ES-I3 (cell line): ENCODE data around the gene MAPKAP1.

Source experiments
- H3K36me3 ChIP-seq: 2 replicates; pipeline ENCODE4 v1.6.1; 2013; ENCODE audit warnings: mild to moderate bottlenecking, low read length, control low read depth, moderate library complexity; ENCODE audit not compliant: insufficient read depth
- H3K4me1 ChIP-seq: 2 replicates; pipeline ENCODE4 v1.6.1; 2013; ENCODE audit warnings: mild to moderate bottlenecking, control low read depth, low read length; ENCODE audit not compliant: insufficient read depth
- H3K9ac ChIP-seq: 2 replicates; pipeline ENCODE4 v1.6.1; 2013; ENCODE audit warnings: low read depth, mild to moderate bottlenecking, low read length, moderate library complexity
- H3K9me3 ChIP-seq: 2 replicates; pipeline ENCODE4 v1.6.1; 2013; ENCODE audit warnings: mild to moderate bottlenecking, low read length, moderate library complexity; ENCODE audit not compliant: control insufficient read depth, insufficient read depth

MAPKAP1 gene

DNA sequence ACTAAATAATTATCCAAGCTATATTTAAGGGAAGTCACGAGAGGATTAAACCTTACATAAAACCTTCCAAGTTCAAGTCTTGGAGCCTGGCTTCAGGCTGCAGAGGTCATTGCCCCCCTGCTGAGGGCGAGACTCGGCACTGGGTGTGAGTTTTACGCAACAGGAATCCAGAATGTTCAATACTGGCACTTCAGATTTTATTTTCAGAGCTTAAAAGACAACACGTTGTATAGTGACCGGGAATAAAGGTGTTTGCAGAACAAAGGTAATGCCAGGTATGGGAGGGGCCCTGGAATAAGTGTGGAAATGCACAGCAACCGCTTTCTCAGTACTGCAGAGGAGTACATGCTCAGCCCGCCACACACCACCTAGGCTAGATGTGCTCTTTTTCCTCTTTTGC is 238.4 kb downstream of the MAPKAP1 start:
- Histone ChIP-seq H3K9me3 (no peaks in the 10 kb centered on the region), H3K36me3 (peaks cover 3% of the 10 kb centered on the region; the same call in 1 of the 2 replicates), H3K4me1 (peaks cover 6% of the 10 kb centered on the region; the same call in 1 of the 2 replicates), H3K9ac (no peak overlapping the region)

DNA sequence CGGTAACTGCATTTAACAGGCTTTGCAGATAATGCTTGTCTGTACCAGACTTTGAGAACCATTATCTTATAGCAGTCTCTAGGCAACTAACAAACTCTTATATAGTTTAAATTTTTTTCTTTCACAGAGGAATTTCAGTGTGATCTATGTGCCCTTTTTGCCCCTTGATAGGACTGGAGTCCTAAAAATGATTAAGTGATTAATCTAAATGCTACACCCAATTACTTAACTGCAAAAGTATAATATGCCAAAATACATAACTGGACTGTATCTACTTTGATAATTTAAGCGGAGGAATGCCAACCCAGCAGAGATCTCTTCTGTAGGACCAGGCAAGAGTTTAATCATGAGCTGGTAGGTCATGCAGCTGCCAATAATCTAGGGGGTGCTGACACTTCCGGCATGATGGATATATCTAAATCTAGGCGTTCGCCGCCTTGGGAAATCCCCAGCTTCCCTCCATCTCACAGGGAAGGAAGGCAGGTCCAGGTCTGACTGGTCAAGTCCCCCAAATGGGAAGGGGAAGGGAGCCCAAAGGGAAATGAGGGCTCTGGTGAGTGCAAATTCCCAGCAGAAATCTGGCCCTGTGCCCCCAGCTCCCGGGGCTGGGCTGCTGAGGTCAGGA is 239.8 kb downstream of the MAPKAP1 start:
- H3K36me3 ChIP-seq: peaks cover 3% of the 10 kb centered on the region; the same call in 1 of the 2 replicates
- H3K9me3 ChIP-seq: no peaks in the 10 kb centered on the region
- H3K4me1 ChIP-seq: no peaks in the 10 kb centered on the region; the same call in 1 of the 2 replicates
- H3K9ac ChIP-seq: no peak overlapping the region

DNA sequence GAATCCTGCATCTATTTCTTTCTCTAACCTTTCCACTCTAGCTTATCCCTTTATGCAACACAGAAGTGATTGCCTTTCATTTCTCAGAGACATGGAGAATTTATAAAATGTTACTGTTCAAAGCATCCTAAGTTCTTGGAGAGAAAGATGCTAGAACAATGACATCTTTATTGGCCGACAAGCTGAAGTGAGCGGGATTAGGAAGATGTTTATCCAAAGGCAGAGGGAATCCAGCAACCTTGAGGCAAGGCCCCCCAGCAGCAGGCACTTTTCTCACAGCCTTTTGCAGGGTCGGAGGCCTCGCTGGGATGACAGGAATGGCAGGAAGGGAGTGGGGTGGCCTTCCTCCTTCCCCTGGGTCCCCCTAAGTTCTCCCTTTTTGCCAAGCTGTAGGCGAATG is 240.6 kb downstream of the MAPKAP1 start:
- H3K4me1 ChIP-seq: no peaks in the 10 kb centered on the region
- H3K36me3 ChIP-seq: peaks cover 7% of the 10 kb centered on the region; the same call in 1 of the 2 replicates
- no peaks in the 10 kb centered on the region for H3K9me3 ChIP-seq
- H3K9ac ChIP-seq: no peak overlapping the region

DNA sequence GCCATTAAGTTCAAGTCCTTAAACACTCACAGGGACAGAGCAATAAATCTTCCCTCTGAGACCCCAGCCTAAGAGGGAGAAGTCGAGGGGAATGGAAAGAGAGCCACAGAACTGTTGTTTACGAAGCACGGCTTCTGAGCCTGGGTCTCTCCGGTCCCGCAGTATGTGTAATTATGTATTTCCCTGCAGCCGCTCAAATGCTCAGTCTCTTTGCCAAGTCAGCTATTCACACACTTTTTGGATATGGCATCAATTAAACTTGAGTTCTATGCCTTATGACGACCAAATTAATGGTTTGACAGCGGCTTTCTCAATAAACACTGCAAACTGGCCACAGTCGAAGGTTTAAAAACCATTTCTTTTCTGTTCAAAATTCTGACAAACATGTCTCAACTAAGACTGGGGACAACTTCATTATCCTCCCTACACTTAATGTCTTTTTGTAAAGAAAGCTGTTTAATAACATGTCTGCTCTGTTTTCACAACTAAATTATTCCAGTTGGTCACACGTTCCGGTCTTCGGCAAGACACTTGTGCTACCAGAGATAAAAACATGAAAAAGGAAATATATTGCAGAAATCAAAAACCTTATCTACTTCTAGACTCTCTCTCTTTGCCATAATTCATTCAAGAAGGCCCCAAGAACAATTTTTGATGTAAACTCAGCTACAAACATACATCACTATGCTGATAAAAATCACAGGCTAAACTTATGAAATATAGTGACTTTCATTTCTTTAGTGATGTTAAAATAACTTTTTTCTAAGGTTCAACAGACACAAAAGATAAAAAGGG is 242.2 kb downstream of the MAPKAP1 start:
- no peaks in the 10 kb centered on the region for H3K4me1 ChIP-seq
- peaks cover 7% of the 10 kb centered on the region for H3K9me3 ChIP-seq
- H3K36me3 ChIP-seq: peaks cover 7% of the 10 kb centered on the region; the same call in 1 of the 2 replicates
- H3K9ac ChIP-seq: no peak overlapping the region

DNA sequence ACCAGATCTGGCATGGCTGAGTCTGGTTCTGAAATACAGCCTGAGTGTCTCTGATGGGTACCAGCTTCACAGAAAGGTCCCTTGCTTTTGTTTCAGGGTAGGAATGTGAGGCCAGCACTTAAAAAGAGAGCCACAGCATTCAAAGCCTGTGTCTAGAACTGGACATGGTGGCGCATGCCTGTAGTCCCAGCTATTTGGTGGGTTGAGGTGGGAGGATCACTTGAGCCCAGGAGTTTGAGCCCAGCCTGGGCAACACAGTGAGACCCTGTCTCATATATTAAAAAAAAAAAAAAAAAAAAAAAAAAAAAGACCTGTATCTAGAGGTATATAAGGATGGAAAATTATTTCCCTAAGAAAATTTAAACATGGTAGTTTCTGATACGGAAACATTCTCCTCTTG is 243.1 kb downstream of the MAPKAP1 start:
- no peaks in the 10 kb centered on the region for H3K4me1 ChIP-seq
- peaks cover 4% of the 10 kb centered on the region; the same call in 1 of the 2 replicates for H3K36me3 ChIP-seq
- no peak overlapping the region for H3K9ac ChIP-seq
- peaks cover 8% of the 10 kb centered on the region for H3K9me3 ChIP-seq

DNA sequence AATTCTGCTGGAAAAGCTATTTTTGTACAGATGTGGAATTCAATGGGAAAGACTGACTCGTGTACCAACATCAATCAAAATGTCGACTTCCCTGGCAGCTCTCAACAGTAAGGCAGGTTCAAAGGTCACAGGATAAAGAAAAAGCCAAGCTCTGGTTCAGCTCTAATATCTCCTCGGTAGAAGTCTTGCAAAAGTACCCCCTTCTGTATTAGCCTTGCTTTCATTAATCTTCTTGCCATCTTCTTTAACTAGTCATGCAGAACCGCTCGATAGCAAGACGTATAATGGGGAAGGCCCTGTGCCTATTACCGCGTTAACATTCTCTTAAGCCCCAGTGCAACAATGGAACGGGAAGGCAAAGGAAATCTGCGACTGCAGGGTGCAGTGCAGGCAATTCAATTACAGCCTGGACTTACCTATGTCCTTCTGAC is 244.1 kb downstream of the MAPKAP1 start:
- Histone ChIP-seq H3K4me1 (no peaks in the 10 kb centered on the region), H3K36me3 (peaks cover 5% of the 10 kb centered on the region), H3K9me3 (peaks cover 11% of the 10 kb centered on the region)

DNA sequence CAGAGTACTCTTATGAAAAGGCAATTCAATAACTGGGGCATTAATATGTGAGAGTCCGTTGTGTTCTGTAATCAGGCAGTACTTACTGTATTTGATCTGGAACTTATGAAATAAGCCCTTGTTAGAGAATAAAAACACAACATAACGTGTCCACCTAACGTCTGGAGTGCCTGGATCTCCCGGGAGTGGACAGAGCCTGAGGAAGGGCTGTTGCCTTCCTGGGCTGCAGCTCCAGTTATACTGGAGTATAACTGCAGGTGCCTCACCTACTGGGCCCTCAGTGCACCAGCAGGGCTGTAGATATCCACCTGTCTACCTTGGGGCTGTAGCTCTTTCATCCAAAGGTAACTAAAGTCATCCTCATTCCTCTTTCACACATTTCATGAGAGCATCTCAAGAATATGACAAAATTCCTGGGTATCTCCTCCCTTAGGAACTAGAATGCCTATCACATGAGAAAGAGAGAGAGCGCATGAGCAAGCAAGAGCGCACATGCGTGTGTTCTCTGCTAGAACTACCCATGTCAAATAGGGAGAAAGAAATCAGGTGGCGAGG is 245.3 kb downstream of the MAPKAP1 start:
- no peak overlapping the region for H3K9ac ChIP-seq
- H3K36me3 ChIP-seq: peaks cover 10% of the 10 kb centered on the region
- H3K9me3 ChIP-seq: peaks cover 18% of the 10 kb centered on the region
- H3K4me1 ChIP-seq: no peaks in the 10 kb centered on the region

More for the DNA sequence above, 244.1 kb downstream of the MAPKAP1 start:
- no peak overlapping the region for H3K9ac ChIP-seq

DNA sequence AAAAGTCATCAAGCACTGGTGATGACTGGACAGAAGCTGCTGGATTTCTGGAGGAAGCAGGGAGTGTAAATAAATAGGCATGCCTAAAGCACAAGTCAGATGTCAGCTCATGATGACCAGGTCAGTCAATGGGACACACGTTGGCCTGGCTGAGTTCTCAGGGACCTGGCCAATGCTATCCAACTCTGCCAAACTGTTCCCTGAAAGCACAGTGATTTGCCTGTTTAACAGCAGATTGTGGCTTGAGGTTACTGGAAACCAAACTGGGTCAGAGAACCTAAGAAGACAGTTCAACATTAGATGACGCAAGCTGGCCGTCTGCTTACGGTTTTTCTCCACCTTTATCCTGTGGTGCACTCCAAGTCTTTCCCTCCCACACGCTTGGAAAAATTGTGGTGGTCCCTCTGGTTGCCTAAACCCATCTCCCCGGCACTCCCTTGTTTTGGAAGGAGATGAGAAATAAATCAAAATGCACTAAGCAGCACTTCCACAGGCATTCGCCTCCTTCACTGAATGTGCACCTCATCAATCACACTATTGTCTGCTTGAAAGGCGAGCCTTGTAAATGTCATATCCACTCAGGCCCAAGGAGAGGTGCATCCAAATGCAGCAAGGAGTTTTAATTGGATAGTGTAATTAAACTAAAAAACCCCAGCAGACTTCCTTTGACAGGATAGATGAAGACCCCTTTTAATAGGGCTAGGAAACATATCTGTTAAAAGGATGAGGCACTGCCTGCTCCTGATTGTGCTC is 245.9 kb downstream of the MAPKAP1 start:
- Histone ChIP-seq H3K4me1 (no peaks in the 10 kb centered on the region), H3K9ac (no peak overlapping the region), H3K9me3 (peaks cover 24% of the 10 kb centered on the region), H3K36me3 (peaks cover 16% of the 10 kb centered on the region)

DNA sequence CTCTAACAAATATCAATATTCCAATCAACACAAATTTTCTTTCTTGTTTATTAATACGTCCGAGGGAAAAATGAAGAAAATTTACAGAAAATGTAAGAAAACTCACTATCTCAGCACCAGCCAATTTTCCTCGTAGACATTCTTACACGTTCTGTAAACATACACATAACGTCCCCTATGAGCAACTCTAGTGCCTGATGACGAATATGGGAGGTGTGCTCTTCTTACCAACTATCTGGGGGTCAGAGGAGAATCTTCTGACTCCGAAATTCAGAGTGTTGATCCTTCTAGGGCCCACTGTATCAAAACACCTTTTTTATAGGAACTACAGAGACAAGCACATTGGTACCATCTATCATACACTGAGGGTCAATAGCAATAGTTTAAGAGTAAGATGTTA is 246.7 kb downstream of the MAPKAP1 start:
- H3K36me3 ChIP-seq: peaks cover 17% of the 10 kb centered on the region

DNA sequence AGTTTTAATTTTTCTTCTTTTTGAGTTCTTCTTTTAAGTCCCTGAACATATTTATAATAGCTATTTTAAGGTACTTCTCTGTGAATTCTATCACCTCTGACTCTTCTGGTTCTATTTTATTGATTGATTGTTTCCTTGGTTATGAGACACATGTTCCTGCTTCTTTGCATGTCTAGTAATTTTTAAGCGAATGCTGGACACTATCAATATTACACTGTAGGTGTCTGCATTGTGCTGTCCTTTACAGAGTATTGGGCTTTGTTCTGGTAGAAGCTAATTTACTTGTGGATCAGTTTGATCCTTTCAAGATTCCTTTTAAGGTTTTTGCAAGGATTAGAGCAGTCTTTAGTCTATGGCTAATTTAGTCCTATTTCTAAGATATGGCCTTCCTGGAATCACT is 249.7 kb downstream of the MAPKAP1 start:
- H3K9me3 ChIP-seq: peaks cover 24% of the 10 kb centered on the region
- peaks cover 17% of the 10 kb centered on the region for H3K36me3 ChIP-seq
- H3K4me1 ChIP-seq: 0 out of 2 replicates have a peak, but pooled peaks cover 4% of the 10 kb centered on the region
- H3K9ac ChIP-seq: no peak overlapping the region

More for the DNA sequence above, 246.7 kb downstream of the MAPKAP1 start:
- no peak overlapping the region for H3K9ac ChIP-seq
- H3K9me3 ChIP-seq: peaks cover 24% of the 10 kb centered on the region
- no peaks in the 10 kb centered on the region for H3K4me1 ChIP-seq

DNA sequence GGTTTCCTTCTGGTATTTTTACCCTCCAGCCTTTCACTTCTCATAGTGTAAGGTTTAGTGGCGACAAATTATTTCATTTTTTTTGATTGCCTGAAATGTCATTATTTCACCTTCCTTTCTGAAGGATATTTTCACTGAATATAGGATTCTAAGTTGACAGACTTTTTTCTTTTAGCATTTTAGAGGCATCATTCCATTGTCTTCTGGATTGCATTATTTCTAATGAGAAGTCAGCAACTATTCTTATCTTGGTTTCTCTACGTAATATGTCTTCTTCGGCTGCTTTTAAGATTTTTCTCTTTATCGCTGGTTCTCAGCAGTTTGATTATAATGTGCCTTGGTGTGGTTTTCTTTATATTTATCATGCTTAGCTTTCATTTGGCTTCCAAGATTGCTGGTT is 251.1 kb downstream of the MAPKAP1 start:
- Histone ChIP-seq H3K36me3 (peaks cover 13% of the 10 kb centered on the region), H3K4me1 (0 out of 2 replicates have a peak, but pooled peaks cover 4% of the 10 kb centered on the region), H3K9me3 (peaks cover 24% of the 10 kb centered on the region), H3K9ac (no peak overlapping the region)

DNA sequence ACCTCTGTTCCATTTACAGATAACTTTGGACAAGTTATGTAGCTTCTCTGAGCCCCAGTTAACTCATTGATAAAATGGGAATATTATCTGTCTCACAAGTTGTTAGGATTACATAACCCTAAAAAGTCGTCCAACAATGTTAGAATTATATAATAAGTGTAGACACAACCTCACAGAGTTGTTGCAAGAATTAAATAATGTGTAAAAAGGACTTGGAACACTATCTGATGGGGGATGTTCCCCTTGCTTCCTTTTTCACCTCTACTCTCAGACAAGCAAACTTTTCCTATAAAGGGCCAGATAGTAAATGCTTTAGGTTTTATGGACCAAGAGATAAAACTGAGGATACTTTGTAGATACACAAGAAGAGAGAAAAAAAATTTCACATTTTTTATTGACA is 251.9 kb downstream of the MAPKAP1 start:
- Histone ChIP-seq H3K9ac (no peak overlapping the region), H3K4me1 (0 out of 2 replicates have a peak, but pooled peaks cover 4% of the 10 kb centered on the region), H3K9me3 (peaks cover 21% of the 10 kb centered on the region), H3K36me3 (peaks cover 13% of the 10 kb centered on the region)

DNA sequence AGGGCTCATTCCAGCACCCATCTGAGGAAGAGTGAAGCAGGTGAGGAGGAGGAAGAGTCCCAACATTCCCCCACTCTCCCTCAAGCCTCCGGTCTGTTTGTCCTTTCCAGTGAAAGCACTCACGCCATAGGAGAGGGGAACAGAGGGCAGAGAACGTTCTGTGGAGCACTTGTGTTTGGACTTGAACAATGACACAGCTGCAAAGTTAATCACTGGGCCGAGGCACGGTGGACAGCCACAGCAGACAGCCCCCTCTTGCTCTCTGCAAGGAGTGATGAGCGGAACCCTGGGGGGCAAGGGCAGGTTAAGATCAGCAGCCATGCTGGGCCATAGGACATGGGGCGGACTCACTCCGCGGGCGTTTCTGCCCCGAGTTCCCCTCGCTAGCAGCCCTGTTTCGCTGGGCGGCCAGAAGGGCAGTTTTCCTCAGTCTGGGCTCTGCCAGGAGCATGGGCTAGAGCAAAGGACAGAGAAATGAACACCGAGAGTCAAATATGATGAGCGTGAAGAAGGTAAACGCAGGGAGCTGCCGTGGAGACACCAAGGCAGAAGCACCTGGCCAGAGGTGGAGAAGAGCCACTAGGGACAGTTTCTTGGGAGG is 259.7 kb downstream of the MAPKAP1 start:
- Histone ChIP-seq H3K9ac (no peak overlapping the region), H3K9me3 (no peaks in the 10 kb centered on the region), H3K4me1 (peaks cover 3% of the 10 kb centered on the region; the same call in 1 of the 2 replicates), H3K36me3 (peaks cover 2% of the 10 kb centered on the region)
